Ramos (cell line): ENCODE measurements around the gene KCNH2.

Source experiments
- in situ Hi-C: fragments of 300-500 bp; cut with MboI; formaldehyde crosslinking; loops from one replicate; pipeline ENCODE4 v1.14.3; 2022; ENCODE audit warnings: low sequenced_read_pairs; ENCODE audit not compliant: unreplicated experiment

The KCNH2 gene

GRCh38 chr7:150941351-150942000 lies 36.6 kb downstream of the KCNH2 start:
- in situ Hi-C loops: no loop called here

GRCh38 chr7:150940431-150941102 lies 37.6 kb downstream of the KCNH2 start:
- in situ Hi-C loops: no loop called here

GRCh38 chr7:150939466-150939865 lies 38.7 kb downstream of the KCNH2 start:
- in situ Hi-C loops: no loop called here

GRCh38 chr7:150939052-150939451 lies 39.1 kb downstream of the KCNH2 start:
- in situ Hi-C loops: no loop called here

GRCh38 chr7:150938566-150938965 lies 39.6 kb downstream of the KCNH2 start:
- in situ Hi-C loops: no loop called here

GRCh38 chr7:150937848-150938561 lies 40.1 kb downstream of the KCNH2 start:
- in situ Hi-C loops: no loop called here

GRCh38 chr7:150936018-150936417 lies 42.1 kb downstream of the KCNH2 start:
- in situ Hi-C loops: no loop called here

- in situ Hi-C loops: no loop called here
Observed at GRCh38 chr7:150935149-150935548, 43.0 kb downstream of the KCNH2 start.

- in situ Hi-C loops: no loop called here
Observed at GRCh38 chr7:150934045-150934766, 43.9 kb downstream of the KCNH2 start.

GRCh38 chr7:150931199-150931869 lies 46.8 kb downstream of the KCNH2 start:
- in situ Hi-C loops: no loop called here

- in situ Hi-C loops: no loop called here
Observed at GRCh38 chr7:150928541-150928940, 49.6 kb downstream of the KCNH2 start.

GRCh38 chr7:150927956-150928344 lies 50.2 kb downstream of the KCNH2 start:
- in situ Hi-C loops: no loop called here

GRCh38 chr7:150927157-150927955 lies 50.8 kb downstream of the KCNH2 start:
- in situ Hi-C loops: no loop called here

GRCh38 chr7:150926066-150926465 lies 52.1 kb downstream of the KCNH2 start:
- in situ Hi-C loops: no loop called here

GRCh38 chr7:150924369-150924781 lies 53.7 kb downstream of the KCNH2 start:
- in situ Hi-C loops: no loop called here

GRCh38 chr7:150923802-150924201 lies 54.3 kb downstream of the KCNH2 start:
- in situ Hi-C loops: no loop called here

- in situ Hi-C loops: no loop called here
Observed at GRCh38 chr7:150923196-150923595, 54.9 kb downstream of the KCNH2 start.

GRCh38 chr7:150919160-150919559 lies 59.0 kb downstream of the KCNH2 start:
- in situ Hi-C loops: no loop called here

GRCh38 chr7:150918378-150918777 lies 59.7 kb downstream of the KCNH2 start:
- in situ Hi-C loops: no loop called here
